EH (cell line): ENCODE results near the gene NCK2.
A peak's percentile ranks its signal among the peaks of the same experiment; 100 is the strongest.

Source experiments
- DNase-seq: peaks from one replicate; pipeline ENCODE4 v3.0.0-alpha.2; 2015; ENCODE audit warnings: low read depth

NCK2 gene

DNA sequence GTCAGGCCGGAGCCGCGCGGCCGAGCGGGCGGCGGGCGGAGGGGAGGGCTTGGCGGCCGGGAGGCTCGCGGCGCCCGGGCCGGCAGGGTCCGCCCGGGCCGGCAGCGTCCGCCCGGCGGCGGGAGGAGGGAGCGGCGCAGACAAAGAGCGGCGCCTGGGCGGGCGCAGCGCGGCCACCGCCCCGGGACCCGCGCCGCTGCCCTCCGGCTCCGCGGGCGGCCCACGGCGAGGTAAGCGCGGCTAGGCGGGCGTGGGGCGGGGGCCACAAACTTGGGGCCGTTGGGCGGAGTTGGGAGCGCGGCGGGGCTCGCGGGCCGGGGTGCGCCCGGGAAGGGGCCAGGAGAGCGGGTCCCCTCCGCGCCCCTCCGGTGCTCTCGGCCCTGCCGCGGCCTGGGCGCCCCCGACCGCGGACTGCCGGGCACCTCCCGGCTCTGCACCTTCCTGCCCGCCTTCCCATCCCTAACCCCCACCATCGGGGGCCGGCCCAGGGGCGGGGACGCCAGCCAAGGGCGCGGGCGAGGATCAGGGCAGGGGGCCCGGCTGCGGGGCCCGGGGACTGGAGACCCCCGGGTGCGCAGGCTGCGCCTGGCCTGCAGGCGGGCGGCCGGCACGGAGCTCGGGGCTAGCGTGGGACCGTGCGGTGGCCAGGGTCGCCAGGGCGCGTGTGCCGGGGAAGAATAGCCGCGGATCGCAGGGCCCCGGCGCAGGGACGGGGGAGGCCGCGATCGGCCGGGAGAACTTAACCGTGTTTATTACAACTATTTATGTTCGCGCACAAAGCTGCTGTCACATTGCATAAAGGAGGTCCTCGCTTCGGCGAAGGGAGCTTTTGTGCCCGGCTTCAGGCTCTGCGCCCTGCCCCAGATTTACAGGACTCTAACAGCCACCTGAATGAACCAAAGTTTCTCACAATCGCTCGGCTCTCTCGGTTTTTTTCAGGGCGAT, at the start of gene NCK2:
Gene NCK2 (plus strand): TSS at position 4 of the 945 bp plus-strand sequence. CDS start 110,152 bp downstream, outside the sequence.
- peak; percentile 39 for DNase-seq

DNA sequence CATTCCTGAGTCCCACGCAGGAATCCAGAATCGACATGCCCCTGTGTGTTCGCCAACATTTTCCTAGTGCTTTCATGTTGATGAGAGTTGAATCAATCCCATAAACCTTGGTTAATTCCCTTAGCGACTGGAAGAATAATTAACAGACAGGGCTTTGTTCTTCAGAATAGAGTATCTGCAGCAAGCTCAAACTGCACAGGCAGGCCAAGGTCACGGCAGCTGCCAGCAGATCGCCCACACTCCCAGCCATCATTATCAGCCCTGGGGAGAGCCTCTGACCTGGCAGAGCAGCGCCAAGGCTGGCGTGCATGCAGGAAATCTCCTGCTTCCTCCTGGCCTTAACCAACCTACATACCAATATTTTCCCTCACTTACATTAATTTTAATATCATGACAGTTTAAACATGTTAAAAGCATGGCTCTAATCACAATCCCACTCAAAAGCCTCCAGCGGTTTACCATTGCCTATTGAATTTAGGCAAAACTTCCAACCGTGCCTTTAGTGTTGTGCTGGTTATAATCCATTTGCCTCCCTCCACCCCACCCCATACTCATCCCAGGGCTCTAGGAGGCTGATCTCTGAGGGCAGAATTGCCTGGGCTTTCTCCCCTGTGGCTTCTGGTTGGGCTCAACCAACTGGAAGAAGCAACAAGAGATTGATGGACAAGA, 46.8 kb upstream of the NCK2 start:
- no peak for DNase-seq

DNA sequence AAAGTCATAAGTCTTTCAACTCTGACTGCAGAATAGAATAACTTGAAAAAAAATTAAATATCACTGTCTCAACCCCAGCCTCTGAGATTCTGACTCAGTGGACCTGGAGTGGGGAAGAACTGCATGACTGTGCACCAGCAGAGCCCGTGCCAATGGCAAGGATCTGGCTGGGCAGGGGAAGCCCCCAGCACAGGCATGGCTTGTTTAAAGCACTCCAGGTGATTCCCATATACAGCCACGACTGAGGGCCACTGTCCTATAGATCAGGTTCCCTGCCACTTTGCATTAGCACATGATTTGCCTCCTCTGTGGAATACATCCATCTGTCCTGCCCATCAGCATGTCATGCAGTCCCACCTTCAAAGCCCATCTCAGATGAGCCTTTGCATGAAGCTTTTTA, 45.9 kb upstream of the NCK2 start:
- no peak for DNase-seq

DNA sequence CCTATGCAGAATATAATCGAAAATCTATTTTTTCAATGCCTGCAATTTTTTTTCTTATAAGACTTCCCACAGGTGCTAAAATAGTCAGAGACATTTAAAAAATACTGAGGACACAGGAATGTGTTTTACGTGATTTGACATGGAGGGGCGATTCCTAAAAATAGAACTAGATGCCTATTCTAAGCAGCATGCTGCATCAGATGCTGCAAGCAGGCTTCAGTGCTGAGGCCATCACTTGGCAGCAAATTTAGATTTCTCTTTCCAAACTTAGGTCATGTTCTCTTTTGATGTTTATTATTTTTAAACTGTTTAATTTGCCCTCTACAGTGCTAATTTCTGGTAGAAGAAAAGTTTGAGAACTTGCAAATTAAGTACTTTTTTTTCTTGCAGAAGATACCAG, 43.7 kb upstream of the NCK2 start:
- DNase-seq = no peak

DNA sequence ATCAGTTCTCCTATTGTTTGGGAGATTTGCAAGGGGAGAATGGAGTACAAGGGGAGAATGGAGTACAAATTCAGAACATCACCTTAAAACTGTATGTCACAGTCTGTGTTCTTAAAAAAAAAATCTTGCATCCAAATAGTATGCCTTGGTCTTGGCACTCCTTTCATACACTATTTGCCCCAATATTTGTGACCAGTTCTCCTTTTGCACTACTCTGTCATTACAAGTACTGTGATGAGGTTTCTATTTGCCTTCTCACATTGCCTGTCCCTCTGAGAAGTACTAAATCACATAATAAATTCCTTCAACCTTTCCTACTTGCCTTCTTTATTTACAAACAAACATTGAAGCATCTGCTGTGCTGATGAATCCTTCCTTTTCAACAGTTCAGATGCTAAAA, 36.0 kb upstream of the NCK2 start:
- DNase-seq = no peak

DNA sequence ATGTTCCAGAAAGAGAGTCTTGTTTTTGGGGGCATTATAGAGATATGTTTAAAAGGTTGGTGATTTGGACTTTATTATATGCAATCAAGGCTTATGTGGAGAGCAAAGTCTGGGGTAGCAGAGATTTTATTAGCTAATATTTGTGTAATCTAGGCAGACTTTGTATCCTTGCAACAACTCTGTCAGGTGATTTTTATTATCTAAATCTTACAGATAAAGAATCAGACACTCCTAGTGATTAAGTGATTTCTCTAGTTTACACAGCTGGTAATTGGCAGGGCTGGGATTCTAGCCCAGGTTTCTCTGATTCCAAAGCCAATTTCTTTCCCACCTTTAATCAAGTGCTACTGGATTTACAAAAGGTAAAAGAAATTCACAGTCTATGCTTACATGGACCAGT, 33.3 kb upstream of the NCK2 start:
- DNase-seq = no peak

DNA sequence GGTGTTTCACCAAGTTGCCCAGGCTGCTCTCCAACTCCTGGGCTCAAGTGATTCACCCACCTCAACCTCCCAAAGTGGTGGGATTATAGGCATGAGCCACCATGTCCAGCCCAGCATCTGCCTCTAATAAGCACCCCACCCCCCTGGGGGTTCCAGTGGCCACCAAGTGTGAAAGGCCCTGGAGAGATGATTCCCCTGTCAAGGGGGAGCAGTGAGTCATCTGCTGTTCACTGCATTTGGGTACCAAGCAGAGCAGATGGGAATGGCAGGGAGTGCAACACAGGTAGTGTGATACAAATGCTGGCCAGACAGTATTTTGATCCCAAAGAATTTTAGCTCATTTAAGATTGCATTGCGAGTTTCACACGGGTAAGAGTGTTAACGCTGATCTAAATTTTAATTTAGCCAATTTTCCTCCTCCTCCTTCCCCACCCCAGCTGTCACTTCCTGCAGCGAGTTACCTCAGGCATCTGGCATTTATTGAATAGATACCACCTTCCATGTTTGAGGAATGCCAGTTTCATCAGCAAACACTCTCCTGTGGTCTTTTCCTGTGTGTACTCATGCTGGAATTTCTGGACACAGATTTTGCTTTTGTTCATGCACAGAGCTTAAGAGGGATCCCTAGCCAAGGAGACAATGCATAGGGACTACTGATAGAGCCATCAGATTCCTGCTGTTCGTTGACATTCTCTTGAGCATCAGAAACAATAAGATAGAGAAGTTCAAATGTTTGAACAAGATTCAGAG, 32.4 kb upstream of the NCK2 start:
- DNase-seq = peak; percentile 13

DNA sequence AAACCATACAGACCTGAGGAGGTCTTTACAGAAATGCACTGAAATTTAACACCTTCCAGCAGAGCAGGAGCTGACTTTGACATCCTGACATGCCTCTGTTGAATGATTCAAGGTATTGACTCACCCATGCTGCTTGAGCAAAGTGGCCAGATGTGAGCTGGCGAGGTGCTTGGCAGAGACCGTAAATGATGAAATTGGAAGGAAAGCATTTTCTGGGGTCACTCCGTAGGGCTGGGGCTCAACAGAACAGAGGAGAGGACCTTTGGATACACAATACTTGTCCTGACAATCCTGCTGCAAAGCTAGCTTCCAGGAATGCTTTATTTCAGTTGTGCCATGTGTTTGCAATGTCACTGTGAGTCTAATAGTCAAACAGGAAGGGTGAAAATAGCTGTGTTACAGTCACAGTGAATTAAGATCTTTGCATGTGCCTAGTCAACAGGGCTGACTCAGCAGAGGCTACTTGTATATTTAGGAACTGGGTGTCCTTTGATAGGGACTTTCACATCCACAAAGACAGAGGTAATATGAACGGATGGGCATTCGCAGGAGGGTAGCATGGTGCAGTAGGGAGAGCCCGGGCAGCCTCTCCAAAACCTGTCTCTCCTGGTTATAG, 31.6 kb upstream of the NCK2 start:
- peak; percentile 23 for DNase-seq

DNA sequence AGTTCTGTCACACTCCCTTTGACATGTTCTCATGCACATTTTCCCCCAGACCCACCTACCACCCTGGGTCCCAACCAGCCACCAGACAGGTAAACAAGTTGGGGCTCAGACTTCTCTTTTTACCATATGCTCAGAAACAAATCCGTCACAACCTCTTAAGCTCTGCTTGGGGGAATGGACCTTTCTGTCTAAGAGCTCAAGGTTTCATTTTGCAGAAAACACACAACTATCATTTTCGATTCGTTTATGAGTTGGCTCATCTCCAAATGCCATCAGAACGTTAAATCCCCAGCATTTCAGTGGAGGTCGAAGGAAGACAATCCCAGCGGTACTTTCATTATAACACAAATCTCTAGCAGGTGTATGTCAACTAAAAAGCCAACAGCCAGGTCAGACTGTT, 30.6 kb upstream of the NCK2 start:
- DNase-seq = no peak

- DNase-seq = no peak
These were observed 25.7 kb upstream of the NCK2 start for GRCh38 chr2:105718846-105719481.

DNA sequence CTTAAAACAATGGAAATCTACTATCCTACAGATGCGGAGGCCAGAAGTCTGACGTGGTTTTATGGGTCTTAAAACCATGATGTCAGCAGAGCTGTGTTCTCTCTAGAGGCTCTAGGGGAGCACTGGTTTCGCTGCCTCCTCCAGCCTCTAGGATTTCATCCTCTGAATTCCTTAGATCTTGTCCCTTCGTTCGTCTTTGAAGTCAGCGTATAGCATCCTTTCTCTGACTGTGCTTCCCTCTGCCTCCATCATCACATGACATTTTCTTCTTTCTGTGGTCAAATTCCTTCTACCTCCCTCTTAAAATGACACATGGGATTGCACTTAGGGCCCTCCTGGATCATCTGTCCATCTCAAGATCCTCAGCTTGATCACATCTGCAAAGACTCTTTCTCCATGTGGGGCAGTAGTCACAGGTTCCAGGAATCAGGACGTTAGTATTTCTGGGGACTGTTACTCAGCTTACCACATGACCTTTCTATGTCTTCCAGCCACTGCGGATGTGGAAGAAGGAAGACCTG, 22.7 kb upstream of the NCK2 start:
- no peak for DNase-seq

DNA sequence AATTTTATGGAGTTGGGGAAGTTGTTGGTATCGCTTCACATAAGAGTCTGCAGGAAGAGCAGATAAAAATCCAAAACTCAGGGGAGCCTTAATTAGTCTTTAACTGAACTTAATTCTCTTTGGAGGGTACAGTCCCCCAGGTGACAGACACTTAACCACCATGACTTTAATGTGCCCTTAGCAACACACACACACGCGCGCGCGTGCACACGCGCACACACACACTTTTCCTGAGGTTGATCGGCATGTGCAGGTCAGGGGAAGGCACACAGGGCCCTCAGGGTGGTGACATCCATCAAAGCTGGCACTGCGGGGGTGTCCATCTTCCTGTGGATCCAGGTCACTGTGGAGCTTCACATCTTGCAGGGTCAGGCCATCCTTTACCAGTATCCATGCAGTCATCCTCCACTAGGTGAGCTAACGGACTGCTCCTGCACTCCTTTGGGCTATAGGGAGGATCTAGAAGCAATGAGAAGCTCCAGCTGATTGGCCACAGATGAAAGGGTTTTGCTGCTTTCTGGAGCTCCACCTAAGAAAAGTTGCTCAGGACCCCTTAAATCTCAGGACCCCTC, 21.9 kb upstream of the NCK2 start:
- no peak for DNase-seq

DNA sequence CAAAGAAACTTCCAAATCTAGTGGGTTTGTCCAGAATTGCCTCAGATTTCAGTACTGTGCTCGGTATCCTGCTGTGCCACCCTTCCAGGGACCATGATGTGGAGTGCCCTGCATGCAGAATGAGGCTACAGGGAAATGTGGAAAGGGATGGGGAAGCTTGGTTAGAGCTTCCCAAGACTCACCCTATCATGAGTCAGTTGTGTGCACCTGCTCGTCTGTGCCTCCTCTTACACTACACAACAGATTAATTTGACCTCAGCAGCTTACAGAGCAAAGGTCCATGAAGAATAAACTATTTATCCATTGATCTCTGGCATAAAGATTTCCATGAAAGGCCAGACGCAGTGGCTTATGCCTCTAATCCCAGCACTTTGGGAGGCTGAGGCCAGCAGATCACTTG, 21.3 kb upstream of the NCK2 start:
- DNase-seq = no peak

DNA sequence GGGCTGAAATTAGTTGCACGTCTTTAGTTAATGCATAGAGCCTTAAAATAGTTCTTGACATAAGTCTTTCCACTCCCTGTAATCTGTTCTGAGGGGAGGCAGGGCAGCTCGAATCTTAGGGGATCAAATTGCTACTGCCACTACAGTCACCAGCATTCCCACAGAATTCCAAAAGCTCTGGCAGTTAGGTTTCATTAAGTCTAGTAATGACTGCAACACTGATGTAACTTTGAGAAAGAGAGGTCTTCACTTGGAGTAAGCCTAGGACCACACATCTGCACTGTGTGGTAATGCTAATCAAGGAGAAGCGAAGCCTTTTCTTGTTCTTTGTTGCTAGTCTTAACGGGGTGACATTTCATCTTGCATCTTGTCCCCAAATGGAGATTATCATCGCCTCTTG, 19.3 kb upstream of the NCK2 start:
- peak; percentile 9 for DNase-seq

DNA sequence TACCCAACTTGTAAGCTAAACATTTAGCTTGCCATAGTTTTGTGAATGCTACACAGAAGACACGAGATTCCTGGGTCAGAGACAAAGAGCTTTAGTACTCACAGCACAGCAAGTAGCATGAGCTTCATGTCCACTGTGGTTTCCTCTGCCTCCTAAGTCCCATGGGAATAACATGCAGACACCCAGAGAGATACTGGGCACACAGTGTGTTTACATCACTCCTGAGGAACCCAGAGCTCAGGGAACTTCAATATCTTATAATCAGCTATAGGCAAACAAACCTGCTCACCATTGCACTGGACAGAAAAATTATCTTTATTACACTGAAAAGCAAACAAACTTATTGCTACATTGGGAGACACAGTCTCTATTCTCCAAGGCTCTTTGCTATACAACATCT, 14.5 kb upstream of the NCK2 start:
- no peak for DNase-seq

DNA sequence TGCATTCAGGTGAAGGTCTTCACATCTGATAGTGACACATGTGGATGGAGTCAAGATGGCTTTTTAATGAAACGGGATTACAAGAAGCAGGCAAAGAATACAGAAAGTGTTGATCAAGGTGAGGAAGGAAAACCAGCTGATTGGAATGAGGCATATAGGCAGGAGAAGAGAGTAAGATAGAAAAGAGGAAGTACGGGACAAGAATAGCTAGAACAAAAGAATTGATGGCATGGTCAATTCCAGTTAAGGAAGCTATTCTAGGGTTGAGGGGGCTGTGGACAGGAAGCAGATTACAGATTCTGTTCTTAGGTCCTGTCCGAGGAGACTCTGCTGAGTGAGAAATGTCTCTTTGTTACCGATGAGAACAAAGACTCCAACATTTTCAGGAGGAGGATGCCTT, 13.2 kb upstream of the NCK2 start:
- no peak for DNase-seq

DNA sequence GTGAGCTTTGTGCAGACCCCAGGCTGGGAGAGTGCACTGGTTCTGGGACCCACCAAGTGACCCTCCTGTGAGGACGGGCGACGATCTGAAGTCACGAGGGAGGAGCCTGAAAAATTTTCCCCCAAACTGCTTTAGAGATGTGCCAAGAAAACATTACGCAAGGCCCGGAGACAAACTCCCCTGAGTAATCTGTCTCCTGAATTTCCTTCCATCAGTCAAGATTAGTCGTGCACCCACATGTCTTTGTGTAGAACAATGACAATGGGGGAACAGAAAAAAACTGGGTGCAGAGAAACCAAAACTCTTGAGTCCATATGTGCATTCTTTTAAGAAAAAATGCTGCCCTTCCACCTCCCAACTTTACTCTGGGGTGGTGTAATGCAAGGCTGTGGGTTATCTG, 12.6 kb upstream of the NCK2 start:
- DNase-seq = no peak

DNA sequence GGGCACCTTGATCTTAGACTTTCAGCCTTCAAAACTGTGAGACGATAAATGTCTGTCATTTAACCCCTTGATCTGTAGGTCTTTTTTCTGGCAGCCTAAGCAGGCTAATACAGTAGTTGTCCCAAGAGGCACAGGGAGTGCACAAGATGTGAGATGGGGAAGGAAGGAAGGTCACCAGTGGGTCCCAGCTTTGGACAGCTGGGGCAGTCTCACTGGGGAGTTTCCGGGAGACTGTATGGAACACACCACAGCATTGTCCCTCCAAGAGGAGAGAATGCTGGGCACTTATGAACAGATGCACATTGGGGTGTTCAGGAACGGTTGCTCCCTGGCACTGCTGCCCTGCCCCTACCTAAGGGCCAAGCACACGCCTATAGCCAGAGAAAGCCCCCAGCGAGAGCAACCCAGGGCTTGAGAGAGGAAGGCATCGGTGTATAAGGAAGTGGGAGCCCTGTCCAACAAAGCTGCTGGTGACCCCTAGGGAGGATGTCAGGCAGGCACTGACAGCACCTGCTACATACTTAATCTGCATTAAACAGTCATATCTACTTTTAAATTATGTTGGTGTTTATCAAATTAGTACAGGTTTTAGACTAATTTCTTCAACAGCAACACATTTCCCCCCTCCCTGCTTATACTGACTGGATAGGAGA, 11.6 kb upstream of the NCK2 start:
- no peak for DNase-seq

DNA sequence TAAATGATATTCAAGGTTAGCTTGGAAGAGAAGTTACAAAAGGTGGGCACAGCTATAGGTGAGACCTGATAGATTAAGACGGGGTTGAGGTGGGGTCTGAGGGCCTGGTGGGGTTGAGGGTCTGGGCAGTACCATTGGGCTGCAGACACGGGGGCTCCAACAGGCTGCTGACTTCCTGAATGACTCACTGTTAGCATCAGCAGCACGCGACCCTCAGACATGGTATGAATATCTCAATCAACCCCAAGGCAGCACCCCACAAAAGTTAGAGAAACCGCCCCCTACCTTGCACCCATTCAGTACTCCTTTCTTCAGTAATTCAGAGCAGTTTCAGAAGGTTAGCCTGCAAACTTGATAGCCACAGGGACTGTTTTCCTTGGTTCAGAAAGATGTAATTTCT, 10.8 kb upstream of the NCK2 start:
- no peak for DNase-seq

DNA sequence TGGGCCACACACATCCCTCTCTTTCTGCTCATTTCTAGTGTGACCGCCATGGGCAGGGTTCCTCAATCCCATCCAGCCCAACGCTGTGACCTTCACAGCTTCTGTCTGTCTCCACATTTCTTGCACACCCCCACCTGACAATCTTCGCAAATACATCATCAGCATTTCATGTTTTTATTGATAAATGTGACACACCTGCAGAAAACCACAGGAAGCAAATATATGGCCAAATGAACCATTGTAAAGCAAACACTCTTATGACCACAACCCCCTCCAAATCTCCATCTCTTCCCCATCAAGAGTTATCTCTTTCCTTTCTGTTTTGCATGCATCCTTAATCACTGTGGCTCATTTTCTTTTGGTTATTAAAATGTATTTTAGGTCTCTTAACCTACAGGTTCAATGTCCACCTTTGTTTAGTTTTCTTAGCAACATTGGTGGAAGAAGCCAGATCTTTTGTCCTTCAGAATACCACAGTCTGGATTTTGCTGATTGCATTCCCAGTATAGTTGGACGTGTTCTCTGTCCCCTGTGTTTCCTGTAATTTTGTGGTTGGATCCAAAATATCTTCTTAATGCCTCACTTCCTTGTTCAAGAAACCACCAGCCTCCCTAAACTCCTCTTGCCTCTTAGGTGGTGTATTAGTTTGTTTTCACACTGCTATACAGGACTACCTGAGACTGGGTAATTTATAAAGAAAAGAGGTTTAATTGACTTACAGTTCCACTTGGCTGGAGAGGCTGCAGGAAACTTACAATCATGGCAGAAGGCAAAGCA, 9.8 kb upstream of the NCK2 start:
- DNase-seq = peak; percentile 84
